MV-4-11 (cell line): ENCODE measurements around the gene LGALS1.
A peak's percentile ranks its signal among the peaks of the same experiment; 100 is the strongest.
"Not testable (repeated sequence)": the region's sequence is repeated elsewhere in the genome, so short reads cannot be mapped to it uniquely, and the experiment has no call there.

ENCODE experiments used
- DNase-seq: peaks from one replicate; lab custom pipeline; 2025; lab: John Stamatoyannopoulos, UW

LGALS1 gene

GRCh38 chr22:37690407-37690806 lies 15.0 kb downstream of the LGALS1 start:
- no peak for DNase-seq

- no peak for DNase-seq
Measured at GRCh38 chr22:37690901-37691504, 15.6 kb downstream of the LGALS1 start.

- DNase-seq = no peak
Measured at GRCh38 chr22:37692627-37693285, 17.3 kb downstream of the LGALS1 start.

- DNase-seq = not testable (repeated sequence)
Measured at GRCh38 chr22:37694131-37694530, 18.7 kb downstream of the LGALS1 start.

- not testable (repeated sequence) for DNase-seq
Measured at GRCh38 chr22:37696260-37696656, 20.8 kb downstream of the LGALS1 start.

- peak; percentile 97 for DNase-seq
Measured at GRCh38 chr22:37696657-37697537, 21.5 kb downstream of the LGALS1 start, which contains the start of gene TRIOBP. TRIOBP (plus strand) TSS chr22:37697048; CDS start chr22:37701366, 4,318 bp downstream.

GRCh38 chr22:37697538-37697835 lies 22.1 kb downstream of the LGALS1 start:
- DNase-seq = no peak

GRCh38 chr22:37701141-37701786 lies 25.8 kb downstream of the LGALS1 start:
- DNase-seq = peak; percentile 94

GRCh38 chr22:37703906-37704305 lies 28.5 kb downstream of the LGALS1 start:
- no peak for DNase-seq

- no peak for DNase-seq
Measured at GRCh38 chr22:37704645-37705044, 29.2 kb downstream of the LGALS1 start.

- no peak for DNase-seq
Measured at GRCh38 chr22:37705205-37705604, 29.8 kb downstream of the LGALS1 start.

GRCh38 chr22:37708580-37709444 lies 33.4 kb downstream of the LGALS1 start:
- peak; percentile 52 for DNase-seq

GRCh38 chr22:37709445-37709765 lies 34.0 kb downstream of the LGALS1 start:
- DNase-seq = no peak

GRCh38 chr22:37710675-37711074 lies 35.2 kb downstream of the LGALS1 start:
- DNase-seq = no peak

- DNase-seq = no peak
Measured at GRCh38 chr22:37711490-37711889, 36.1 kb downstream of the LGALS1 start.

GRCh38 chr22:37713761-37714160 lies 38.3 kb downstream of the LGALS1 start:
- no peak for DNase-seq

- DNase-seq = no peak
Measured at GRCh38 chr22:37714634-37715033, 39.2 kb downstream of the LGALS1 start.

- DNase-seq = no peak
Measured at GRCh38 chr22:37715760-37716159, 40.3 kb downstream of the LGALS1 start.

GRCh38 chr22:37716708-37717107 lies 41.3 kb downstream of the LGALS1 start:
- DNase-seq = peak; percentile 63

- not testable (repeated sequence) for DNase-seq
Measured at GRCh38 chr22:37717235-37717634, 41.8 kb downstream of the LGALS1 start.

- DNase-seq = not testable (repeated sequence)
Measured at GRCh38 chr22:37717746-37718305, 42.4 kb downstream of the LGALS1 start.
